BJ (cell line): ENCODE results near the gene CLEC16A. TPM values are rescaled to one million over a fixed set of nuclear protein-coding genes. Genes with fewer than 3 reads are reported as not detected.

ENCODE experiments used
- CTCF ChIA-PET: fragments of 350-600 bp; formaldehyde crosslinking; extraction: SDS; loops from one replicate; lab custom pipeline; 2021; ENCODE audit warnings: antibody characterized with exemption, inconsistent platforms; lab: Yijun Ruan, JAX
- POLR2A ChIA-PET: fragments of 300-600 bp; sonication (Branson Sonifier 250); formaldehyde crosslinking; extraction: SDS; loops from one replicate; lab custom pipeline; 2021; ENCODE audit warnings: antibody characterized with exemption; lab: Charles Lee
- DNase-seq: peaks from one replicate; pipeline ENCODE4 v3.0.0-alpha.2; 2011; ENCODE audit warnings: low read depth
- H3K27me3 ChIP-seq: 2 replicates; pipeline ENCODE4 v1.6.0; 2011; ENCODE audit warnings: low read length; ENCODE audit not compliant: control insufficient read depth, insufficient read depth
- H3K36me3 ChIP-seq: 2 replicates; pipeline ENCODE4 v1.5.1; 2011; ENCODE audit warnings: low read length; ENCODE audit not compliant: control insufficient read depth, insufficient read depth
- H3K4me3 ChIP-seq: 2 replicates; pipeline ENCODE4 v1.5.1; 2011; ENCODE audit warnings: low read depth, mild to moderate bottlenecking, control low read depth, low read length
- CTCF ChIP-seq: IDR thresholded peaks from 2 replicates; pipeline ENCODE4 v1.5.1; 2011; ENCODE audit warnings: low read depth, mild to moderate bottlenecking, control low read depth, inconsistent platforms, low read length, moderate library complexity; ENCODE audit not compliant: insufficient read depth
- polyA plus RNA-seq: library from polyadenylated mRNA; depleted of rRNA; stranded (reverse); fragments of >200 nt; gene quantifications from 2 replicates; pipeline ENCODE4 v1.2.3, GENCODE V29; 2011

Gene CLEC16A
- polyA plus RNA-seq, 1 experiment, result 8.7 TPM

- ChIA-PET CTCF (interaction anchor here (1.7 kb wide), 1 partner anchor 16 kb away, joined by 4 read pairs; no protein-coding TSS in a partner anchor), POLR2A (no interaction called here)
- Histone ChIP-seq H3K27me3 (no peaks in the 10 kb centered on the region), H3K36me3 (no peaks in the 10 kb centered on the region), H3K4me3 (no peak overlapping the region)
- TF ChIP-seq CTCF, result no peak
- no peak for DNase-seq
Measured at GRCh38 chr16:11014136-11014535, 69.8 kb downstream of the CLEC16A start.

GRCh38 chr16:11015076-11015475, 70.7 kb downstream of the CLEC16A start:
- Histone ChIP-seq H3K4me3 (no peak overlapping the region), H3K27me3 (no peaks in the 10 kb centered on the region), H3K36me3 (no peaks in the 10 kb centered on the region)
- ChIA-PET CTCF (interaction anchor here (0.5 to 1.1 kb wide), 3 partner anchors 10 to 241 kb away, joined by 3 to 5 read pairs (median 3); partner anchors contain the start of gene SOCS1), POLR2A (no interaction called here)
- TF ChIP-seq CTCF, result no peak
- no peak for DNase-seq

GRCh38 chr16:11015607-11016006, 71.2 kb downstream of the CLEC16A start:
- CTCF ChIA-PET, result interaction anchor here (0.9 to 1.1 kb wide), 2 partner anchors 21 to 241 kb away, joined by 3 read pairs; partner anchors contain the start of gene SOCS1
- H3K36me3 ChIP-seq, result peaks cover 3% of the 10 kb centered on the region; the same call in 1 of the 2 replicates
- H3K4me3 ChIP-seq, result no peak overlapping the region
- POLR2A ChIA-PET, result no interaction called here
- H3K27me3 ChIP-seq, result no peaks in the 10 kb centered on the region
- DNase-seq, result no peak
- TF ChIP-seq CTCF, result no peak

GRCh38 chr16:11016524-11016988, 72.2 kb downstream of the CLEC16A start:
- no peak overlapping the region for H3K4me3 ChIP-seq
- H3K27me3 ChIP-seq, result no peaks in the 10 kb centered on the region
- peaks cover 3% of the 10 kb centered on the region; the same call in 1 of the 2 replicates for H3K36me3 ChIP-seq
- no peak for TF ChIP-seq CTCF
- CTCF ChIA-PET, result interaction anchor here (1.0 kb wide), 1 partner anchor 12 kb away, joined by 5 read pairs; no protein-coding TSS in a partner anchor
- DNase-seq, result no peak
- POLR2A ChIA-PET, result no interaction called here

GRCh38 chr16:11016993-11017392, 72.6 kb downstream of the CLEC16A start:
- CTCF ChIA-PET, result interaction anchor here (1.0 kb wide), 1 partner anchor 12 kb away, joined by 5 read pairs; no protein-coding TSS in a partner anchor
- no peaks in the 10 kb centered on the region for H3K27me3 ChIP-seq

More at GRCh38 chr16:11016993-11017392, 72.6 kb downstream of the CLEC16A start:
- Histone ChIP-seq H3K36me3 (peaks cover 3% of the 10 kb centered on the region; the same call in 1 of the 2 replicates), H3K4me3 (no peak overlapping the region)
- no peak for DNase-seq
- no peak for TF ChIP-seq CTCF
- POLR2A ChIA-PET, result no interaction called here
